ENCODE data around the gene NRDE2.

DNA sequence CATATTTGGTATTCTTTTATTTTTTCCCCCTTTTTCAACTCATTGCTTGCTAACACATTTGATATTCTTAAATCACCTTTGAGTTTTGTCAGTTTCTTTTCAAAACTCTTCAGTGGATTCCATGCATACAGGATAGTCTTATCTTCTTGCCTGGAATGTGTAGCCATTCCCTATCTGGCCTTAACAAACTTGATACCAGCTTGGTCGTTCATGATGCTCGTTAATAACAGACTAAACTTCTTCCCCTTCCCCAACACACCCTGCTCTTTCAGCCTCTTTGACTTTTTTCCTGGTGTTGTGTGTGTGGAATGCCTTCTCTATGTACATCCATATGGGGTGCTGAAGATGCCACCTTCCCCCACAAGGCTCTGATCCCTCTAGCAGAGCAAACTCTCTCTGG, 47.4 kb upstream of the NRDE2 start:
- TF ChIP-seq, protein P1, sequence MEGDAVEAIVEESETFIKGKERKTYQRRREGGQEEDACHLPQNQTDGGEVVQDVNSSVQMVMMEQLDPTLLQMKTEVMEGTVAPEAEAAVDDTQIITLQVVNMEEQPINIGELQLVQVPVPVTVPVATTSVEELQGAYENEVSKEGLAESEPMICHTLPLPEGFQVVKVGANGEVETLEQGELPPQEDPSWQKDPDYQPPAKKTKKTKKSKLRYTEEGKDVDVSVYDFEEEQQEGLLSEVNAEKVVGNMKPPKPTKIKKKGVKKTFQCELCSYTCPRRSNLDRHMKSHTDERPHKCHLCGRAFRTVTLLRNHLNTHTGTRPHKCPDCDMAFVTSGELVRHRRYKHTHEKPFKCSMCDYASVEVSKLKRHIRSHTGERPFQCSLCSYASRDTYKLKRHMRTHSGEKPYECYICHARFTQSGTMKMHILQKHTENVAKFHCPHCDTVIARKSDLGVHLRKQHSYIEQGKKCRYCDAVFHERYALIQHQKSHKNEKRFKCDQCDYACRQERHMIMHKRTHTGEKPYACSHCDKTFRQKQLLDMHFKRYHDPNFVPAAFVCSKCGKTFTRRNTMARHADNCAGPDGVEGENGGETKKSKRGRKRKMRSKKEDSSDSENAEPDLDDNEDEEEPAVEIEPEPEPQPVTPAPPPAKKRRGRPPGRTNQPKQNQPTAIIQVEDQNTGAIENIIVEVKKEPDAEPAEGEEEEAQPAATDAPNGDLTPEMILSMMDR (IDR thresholded peaks at IDR 0.05; ENCODE audit: poor library complexity) = no peak
- TF ChIP-seq EZH2phosphoT487 (IDR thresholded peaks at IDR 0.05; ENCODE audit: low read depth, severe bottlenecking, unreplicated experiment) = no peak
- no peak for TF ChIP-seq EZH2 (IDR thresholded peaks at IDR 0.05; ENCODE audit: borderline replicate concordance)

Measured in hepatocyte (in vitro differentiated cells).